ENCODE results near the gene ABTB2. TPM values are rescaled to one million over a fixed set of nuclear protein-coding genes. Genes with fewer than 3 reads are reported as not detected.

ABTB2 gene
- polyA plus RNA-seq, 1 of the 3 experiments (the other 2 are of a cell fraction), result 7.8 TPM

GRCh38 chr11:34134765-34135164 is 223.0 kb downstream of the ABTB2 start (continued):
- TF ChIP-seq ZBTB33 (IDR thresholded peaks at IDR 0.05; ENCODE audit: borderline replicate concordance, low read depth), result no peak
- no peak for TF ChIP-seq NRF1 (IDR thresholded peaks at IDR 0.05; ENCODE audit: low read depth, low read length)
- no peak for TF ChIP-seq RCOR1 (IDR thresholded peaks at IDR 0.05; ENCODE audit: low read length)
- no peak for TF ChIP-seq TEAD4 (IDR thresholded peaks at IDR 0.05; ENCODE audit: borderline replicate concordance, insufficient read depth)
- TF ChIP-seq ELF1 (IDR thresholded peaks at IDR 0.05), result no peak
- TF ChIP-seq RFX5 (IDR thresholded peaks at IDR 0.05; ENCODE audit: low read length), result no peak
- TF ChIP-seq MXI1 (IDR thresholded peaks at IDR 0.05; ENCODE audit: low read depth, low read length), result no peak
- TF ChIP-seq MEF2A (IDR thresholded peaks at IDR 0.05; ENCODE audit: borderline replicate concordance, low read depth), result no peak
- TF ChIP-seq FOXM1 (IDR thresholded peaks at IDR 0.05; ENCODE audit: low read depth), result no peak

GRCh38 chr11:34132261-34132965 is 225.4 kb downstream of the ABTB2 start:
- Histone ChIP-seq H3K27ac (ENCODE audit: low read depth in 2 of 2, low read length in 1 of 2) (no peak overlapping the region), H3K9ac (no peak overlapping the region), H3K36me3 (replicated peaks in 1 of 2; ENCODE audit: control insufficient read depth in 1 of 2, insufficient read depth in 2 of 2, low read length in 1 of 2) (peaks cover 48 to 81% of the 10 kb centered on the region in 2 experiments), H3K79me2 (ENCODE audit: insufficient read depth) (no peaks in the 10 kb centered on the region), H3K4me3 (ENCODE audit: low read depth in 2 of 2, low read length in 1 of 2) (no peak overlapping the region), H2AFZ (ENCODE audit: low read depth) (no peak overlapping the region), H3F3A (replicated peaks; ENCODE audit: insufficient read depth) (no peaks in the 10 kb centered on the region), H4K20me1 (ENCODE audit: insufficient read depth) (no peaks in the 10 kb centered on the region), H3K27me3 (ENCODE audit: insufficient read depth) (no peaks in the 10 kb centered on the region), H3K9me2 (no peaks in the 10 kb centered on the region), H3K9me3 (no peaks in the 10 kb centered on the region), H3K4me2 (no peak overlapping the region), H3K4me1 (ENCODE audit: control insufficient read depth in 1 of 2, insufficient read depth in 2 of 2, low read depth in 1 of 2, low read length in 1 of 2) (no peaks in the 10 kb centered on the region)
- TF ChIP-seq SIN3A (IDR thresholded peaks at IDR 0.05; ENCODE audit: borderline replicate concordance, low read depth, low read length), result no peak
- TF ChIP-seq USF1 (IDR thresholded peaks at IDR 0.05; ENCODE audit: borderline replicate concordance, low read depth), result no peak
- no peak for TF ChIP-seq FOXM1 (IDR thresholded peaks at IDR 0.05; ENCODE audit: low read depth)
- TF ChIP-seq MEF2A (IDR thresholded peaks at IDR 0.05; ENCODE audit: borderline replicate concordance, low read depth), result no peak
- TF ChIP-seq FOSL2 (IDR thresholded peaks at IDR 0.05; ENCODE audit: borderline replicate concordance, low read depth), result no peak
- no peak for TF ChIP-seq RFX5 (IDR thresholded peaks at IDR 0.05; ENCODE audit: low read length)
- no peak for TF ChIP-seq YY1 (IDR thresholded peaks at IDR 0.05; ENCODE audit: low read depth)
- no peak for TF ChIP-seq TAF1 (IDR thresholded peaks at IDR 0.05; ENCODE audit: borderline replicate concordance, low read depth, low read length)
- no peak for TF ChIP-seq RCOR1 (IDR thresholded peaks at IDR 0.05; ENCODE audit: low read length)
- no peak for TF ChIP-seq FOXJ3 (CRISPR knock-in tag; IDR thresholded peaks at IDR 0.05)
- no peak for TF ChIP-seq NRF1 (IDR thresholded peaks at IDR 0.05; ENCODE audit: low read depth, low read length)
- no peak for TF ChIP-seq RXRA (IDR thresholded peaks at IDR 0.05; ENCODE audit: borderline replicate concordance, low read depth)
- no peak for TF ChIP-seq MAX (IDR thresholded peaks at IDR 0.05; ENCODE audit: low read depth)
- no peak for TF ChIP-seq ZBTB33 (IDR thresholded peaks at IDR 0.05; ENCODE audit: borderline replicate concordance, low read depth)
- no peak for TF ChIP-seq POLR2AphosphoS5 (IDR thresholded peaks at IDR 0.05; ENCODE audit: low read depth, low read length)
- DNase-seq, result no peak
- CTCF ChIA-PET, result interaction anchor here (1.0 to 1.1 kb wide), 2 partner anchors 42 kb away, joined by 3 read pairs; no protein-coding TSS in a partner anchor
- POLR2A ChIA-PET, result interaction anchor here (0.8 kb wide), 1 partner anchor 9 kb away, joined by 3 read pairs; no protein-coding TSS in a partner anchor
- WGBS (ENCODE audit: low lambda C conversion rate), result 98% methylated on average over 4 of the region's 4 CpGs

All from SK-N-SH (cell line).